HG02943 (cell line): ENCODE data around the gene CFDP1.
"Not testable (repeated sequence)": the region's sequence is repeated elsewhere in the genome, so short reads cannot be mapped to it uniquely, and the experiment has no call there.

Experiments used
- ATAC-seq: cut with Tn5 transposase; IDR thresholded peaks from one replicate; pipeline ENCODE4 v1.9.1; 2021; ENCODE audit warnings: mild to moderate bottlenecking, low read depth, moderate library complexity; ENCODE audit not compliant: unreplicated experiment

CFDP1 gene

DNA sequence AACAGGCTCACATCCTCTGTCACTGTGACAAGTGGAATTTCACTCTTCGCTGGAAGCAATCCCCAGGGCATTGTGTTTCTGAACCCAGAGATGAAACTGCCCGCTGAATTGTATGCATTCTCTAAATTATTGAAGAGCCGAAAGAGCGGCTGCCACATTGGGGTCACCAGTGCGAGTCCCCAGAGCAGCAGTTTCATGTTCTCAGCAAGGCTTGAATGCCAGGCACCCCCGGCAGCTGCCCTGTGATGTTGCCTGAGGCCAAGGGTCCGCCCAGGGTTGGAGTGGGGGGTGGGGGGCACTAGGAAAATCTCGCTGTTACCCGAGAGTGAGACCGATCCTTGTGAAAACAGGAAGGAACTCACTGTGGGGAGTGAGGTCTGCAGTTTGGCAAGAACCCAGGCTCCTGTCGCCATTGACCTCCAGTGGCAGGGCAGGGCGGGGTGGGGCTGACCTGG is 161.2 kb downstream of the CFDP1 start:
- no peak for ATAC-seq

DNA sequence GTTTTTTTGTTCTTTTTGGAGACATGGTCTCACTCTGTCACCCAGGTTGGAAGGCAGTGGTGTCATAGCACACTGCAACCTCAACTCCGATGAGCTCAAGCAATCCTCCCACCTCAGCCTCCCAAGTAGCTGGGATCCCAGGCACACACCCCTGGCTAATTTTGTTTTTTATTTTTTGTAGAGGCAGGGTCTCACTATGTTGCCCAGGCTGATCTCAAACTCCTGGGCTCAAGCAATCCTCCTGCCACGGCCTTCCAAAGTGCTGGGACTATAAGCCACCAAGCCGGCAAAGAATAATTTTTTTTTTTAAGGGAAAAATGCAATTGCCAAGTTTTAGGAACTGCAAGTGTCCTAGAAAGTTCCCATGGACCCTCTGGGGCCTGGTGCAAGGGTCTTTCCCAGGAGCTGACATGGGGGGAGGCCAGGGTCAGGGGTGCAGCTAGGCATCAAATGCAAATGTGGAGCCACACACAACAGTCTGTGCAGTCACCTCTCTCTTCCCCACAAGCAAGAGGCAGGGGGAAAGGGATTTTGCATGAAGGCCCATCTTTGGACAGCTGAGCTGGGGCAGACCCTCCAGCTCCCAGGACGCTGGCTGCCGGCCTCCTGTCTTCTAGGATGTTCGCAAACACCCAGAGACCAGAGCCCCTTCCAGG is 161.7 kb downstream of the CFDP1 start:
- no peak for ATAC-seq

DNA sequence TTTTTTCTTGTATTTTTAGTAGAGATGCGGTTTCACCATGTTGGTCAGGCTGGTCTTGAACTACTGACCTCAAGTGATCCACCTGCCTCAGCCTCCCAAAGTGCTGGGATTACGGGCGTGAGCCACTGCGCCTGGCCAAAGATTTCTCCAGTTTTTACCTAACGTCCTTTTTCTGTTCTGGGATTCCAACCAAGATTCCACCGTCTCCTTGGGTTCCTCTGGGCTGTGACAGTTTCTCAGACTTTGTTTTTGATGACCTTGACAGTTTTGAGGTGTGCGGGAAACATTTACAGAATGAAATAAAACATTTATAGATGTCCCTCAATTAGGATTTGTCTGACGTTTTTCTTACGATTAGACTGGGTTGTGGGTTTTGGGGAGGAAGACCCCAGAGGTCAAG is 163.9 kb downstream of the CFDP1 start:
- not testable (repeated sequence) for ATAC-seq

- ATAC-seq, result no peak
Measured at GRCh38 chr16:75267631-75268264, 165.6 kb downstream of the CFDP1 start.

GRCh38 chr16:75266738-75267630 is 166.3 kb downstream of the CFDP1 start:
- no peak for ATAC-seq

GRCh38 chr16:75265911-75266701 is 167.2 kb downstream of the CFDP1 start:
- peak; percentile 64 for ATAC-seq

DNA sequence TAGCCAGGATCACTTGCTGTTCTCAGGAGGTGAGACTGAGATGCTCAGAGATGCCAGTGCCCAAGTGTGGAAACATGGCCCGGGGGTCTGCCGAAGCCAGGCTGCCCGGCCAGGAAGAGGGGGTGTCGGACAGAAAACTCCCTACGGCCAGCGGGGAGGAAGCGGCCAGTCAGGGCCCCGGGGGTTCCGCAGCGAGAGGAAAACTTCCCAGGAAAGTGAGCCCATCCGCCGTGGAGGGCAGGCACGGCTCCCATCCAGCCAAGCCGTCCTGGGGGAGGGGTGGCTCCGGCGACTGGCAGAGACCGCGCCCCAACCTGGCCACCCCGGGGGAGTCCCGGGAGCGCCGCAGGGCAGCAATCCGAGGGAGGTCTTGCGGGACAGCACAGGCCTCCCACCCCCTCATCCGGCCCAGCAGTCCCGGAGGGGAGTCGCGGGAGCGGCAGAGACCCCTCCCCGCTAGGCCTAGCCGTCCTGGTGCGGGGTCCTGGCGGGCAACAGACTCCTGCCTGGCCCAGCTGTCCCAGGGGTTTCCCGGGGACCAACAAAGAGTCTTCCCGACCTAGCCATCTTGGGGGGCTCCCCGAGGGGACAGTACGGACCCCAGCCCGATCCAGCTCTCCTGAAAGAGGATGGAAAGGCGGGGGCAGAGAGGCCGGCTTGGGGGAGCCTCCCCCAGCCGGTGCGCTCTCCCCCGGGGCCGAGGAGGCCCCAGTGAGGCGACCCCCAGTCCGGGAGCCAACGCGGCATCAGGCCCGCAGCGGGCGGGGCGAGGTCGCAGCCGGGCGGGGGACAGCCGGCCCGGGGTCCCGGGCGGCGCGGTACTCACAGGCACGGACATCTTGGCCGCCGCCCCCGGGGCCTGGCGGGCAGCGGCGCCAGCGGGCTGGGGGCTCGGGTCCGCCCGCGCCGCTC is 168.0 kb downstream of the CFDP1 start:
- ATAC-seq, result peak; percentile 19

- no peak for ATAC-seq
Measured at GRCh38 chr16:75264457-75264998, 168.8 kb downstream of the CFDP1 start.

DNA sequence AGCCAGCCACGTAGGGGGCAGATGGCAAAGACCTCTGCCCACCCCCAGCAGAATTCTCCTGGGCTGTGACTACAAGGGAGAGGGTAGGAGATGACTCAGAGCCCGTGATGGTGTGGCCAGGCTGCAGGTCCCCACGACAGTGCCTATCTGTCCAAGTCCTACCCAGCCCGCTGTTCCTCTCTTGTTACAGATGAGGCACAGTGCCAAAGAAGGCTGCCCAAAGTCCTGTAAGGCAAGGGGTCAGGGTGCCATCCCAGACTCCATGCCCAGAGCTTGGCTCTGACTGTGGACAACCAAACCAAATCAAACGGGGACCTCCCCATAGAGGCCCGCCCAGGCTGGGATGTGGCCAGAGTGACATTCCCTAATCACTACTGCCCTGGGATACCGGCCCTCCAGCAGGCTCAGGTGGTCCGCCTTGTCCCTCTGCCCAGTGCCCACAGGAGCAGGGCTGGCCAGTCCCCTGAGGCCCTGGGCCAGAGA is 169.3 kb downstream of the CFDP1 start:
- ATAC-seq, result no peak

GRCh38 chr16:75263291-75263962 is 169.9 kb downstream of the CFDP1 start:
- ATAC-seq, result no peak

- no peak for ATAC-seq
Measured at GRCh38 chr16:75262800-75263127, 170.5 kb downstream of the CFDP1 start.

DNA sequence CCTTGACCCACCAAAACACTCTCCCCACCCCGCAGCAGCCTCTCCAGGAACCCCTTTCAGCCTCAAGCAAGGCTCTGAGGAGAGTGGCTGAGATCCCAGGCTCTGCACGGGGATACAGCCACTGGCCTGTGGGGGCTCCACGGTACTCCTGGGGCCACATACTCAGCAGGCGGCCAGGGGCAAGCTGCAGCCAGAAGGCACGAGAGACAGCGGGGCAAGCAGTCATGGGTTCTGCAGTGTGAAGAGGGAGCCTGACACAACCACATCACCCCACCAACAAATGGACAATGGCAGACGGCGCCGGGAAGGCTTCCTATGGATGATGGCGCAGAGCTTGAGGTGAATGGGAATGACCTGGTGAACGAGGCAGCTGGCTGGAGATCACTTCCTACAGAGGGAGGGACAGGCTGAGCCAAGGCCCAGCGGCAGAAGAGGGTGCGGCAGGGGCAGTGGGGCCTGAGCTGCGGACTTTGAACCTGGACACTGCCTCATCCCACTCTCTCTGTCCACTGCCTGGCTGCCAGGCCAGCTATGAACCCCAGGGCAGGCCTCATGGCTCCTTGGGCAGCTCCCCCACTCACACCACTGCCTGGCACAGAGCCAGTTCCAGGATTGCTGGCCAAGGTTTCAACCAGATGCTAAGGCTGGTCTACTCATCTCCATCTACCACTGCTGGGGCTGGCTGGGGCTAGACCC is 171.1 kb downstream of the CFDP1 start:
- no peak for ATAC-seq

GRCh38 chr16:75261590-75262078 is 171.7 kb downstream of the CFDP1 start:
- no peak for ATAC-seq

- no peak for ATAC-seq
Measured at GRCh38 chr16:75260851-75261589, 172.3 kb downstream of the CFDP1 start.

DNA sequence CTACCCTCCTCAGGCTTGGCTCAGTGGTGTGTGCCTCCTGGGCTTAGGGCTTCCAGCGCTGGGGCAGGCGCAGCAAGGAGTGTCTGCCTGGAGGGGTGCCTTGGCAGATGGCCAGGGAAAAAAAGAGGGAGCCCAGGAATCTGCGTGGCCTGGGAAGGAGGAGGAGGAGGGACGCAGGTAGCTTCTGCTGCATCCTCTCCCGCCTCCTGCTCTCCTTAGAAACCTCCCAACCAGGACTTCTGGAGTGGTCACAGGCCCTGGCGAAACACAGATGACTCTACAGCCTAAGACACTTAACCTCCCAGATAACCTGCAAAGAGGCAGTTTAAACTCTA is 174.5 kb downstream of the CFDP1 start:
- ATAC-seq, result no peak

GRCh38 chr16:75257886-75258806 is 175.2 kb downstream of the CFDP1 start:
- no peak for ATAC-seq
